ENCODE results near the gene ANO2. TPM values are rescaled to one million over a fixed set of nuclear protein-coding genes. Genes with fewer than 3 reads are reported as not detected.

Gene ANO2
- total RNA-seq, 3 donors from 2014 or later (not counting 1 experiment from before 2014, with no cell fraction given), result not detected

- Mint-ChIP-seq H3K4me3 (no peak overlapping the region), H3K4me1 (no peaks in the 10 kb centered on the region), H3K36me3 (peaks cover 9% of the 10 kb centered on the region), H3K27ac (no peak overlapping the region), H3K9me3 (peaks cover 0 to 4% of the 10 kb centered on the region in 2 donors), H3K27me3 (ENCODE audit: low read depth in 2 of 2) (peaks cover 8 to 9% of the 10 kb centered on the region in 2 donors)
- intact Hi-C loops (cut with micrococcal nuclease), result no loop called here
- Histone ChIP-seq H3K4me1 (ENCODE audit: control insufficient read depth, insufficient read depth, low read length) (no peaks in the 10 kb centered on the region), H3K27me3 (ENCODE audit: control insufficient read depth, insufficient read depth, low read length) (no peaks in the 10 kb centered on the region), H3K27ac (ENCODE audit: low read length) (no peak overlapping the region), H3K4me3 (ENCODE audit: low read length) (no peak overlapping the region), H3K36me3 (ENCODE audit: control insufficient read depth, insufficient read depth, low read length) (no peaks in the 10 kb centered on the region), H3K9me3 (ENCODE audit: control insufficient read depth, insufficient read depth, low read length) (no peaks in the 10 kb centered on the region)
- TF ChIP-seq, protein P1, sequence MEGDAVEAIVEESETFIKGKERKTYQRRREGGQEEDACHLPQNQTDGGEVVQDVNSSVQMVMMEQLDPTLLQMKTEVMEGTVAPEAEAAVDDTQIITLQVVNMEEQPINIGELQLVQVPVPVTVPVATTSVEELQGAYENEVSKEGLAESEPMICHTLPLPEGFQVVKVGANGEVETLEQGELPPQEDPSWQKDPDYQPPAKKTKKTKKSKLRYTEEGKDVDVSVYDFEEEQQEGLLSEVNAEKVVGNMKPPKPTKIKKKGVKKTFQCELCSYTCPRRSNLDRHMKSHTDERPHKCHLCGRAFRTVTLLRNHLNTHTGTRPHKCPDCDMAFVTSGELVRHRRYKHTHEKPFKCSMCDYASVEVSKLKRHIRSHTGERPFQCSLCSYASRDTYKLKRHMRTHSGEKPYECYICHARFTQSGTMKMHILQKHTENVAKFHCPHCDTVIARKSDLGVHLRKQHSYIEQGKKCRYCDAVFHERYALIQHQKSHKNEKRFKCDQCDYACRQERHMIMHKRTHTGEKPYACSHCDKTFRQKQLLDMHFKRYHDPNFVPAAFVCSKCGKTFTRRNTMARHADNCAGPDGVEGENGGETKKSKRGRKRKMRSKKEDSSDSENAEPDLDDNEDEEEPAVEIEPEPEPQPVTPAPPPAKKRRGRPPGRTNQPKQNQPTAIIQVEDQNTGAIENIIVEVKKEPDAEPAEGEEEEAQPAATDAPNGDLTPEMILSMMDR (IDR thresholded peaks at IDR 0.05), result no peak
- WGBS (ENCODE audit: insufficient coverage), result 91% methylated on average over 5 of the region's 5 CpGs
- ATAC-seq (no peak), DNase-seq (no peak)
These were observed 396.0 kb downstream of the ANO2 start for GRCh38 chr12:5549011-5549410.

GRCh38 chr12:5548152-5548943, 396.7 kb downstream of the ANO2 start:
- Mint-ChIP-seq H3K27ac (no peak overlapping the region), H3K4me1 (no peaks in the 10 kb centered on the region), H3K4me3 (no peak overlapping the region), H3K9me3 (peaks cover 0 to 4% of the 10 kb centered on the region in 2 donors), H3K36me3 (peaks cover 15% of the 10 kb centered on the region), H3K27me3 (ENCODE audit: low read depth in 2 of 2) (peaks cover 9 to 12% of the 10 kb centered on the region in 2 donors)
- no peak for DNase-seq
- no peaks in the 10 kb centered on the region for H3K36me3 ChIP-seq (ENCODE audit: control insufficient read depth, insufficient read depth, low read length)
- no peaks in the 10 kb centered on the region for H3K27me3 ChIP-seq (ENCODE audit: control insufficient read depth, insufficient read depth, low read length)
- ATAC-seq, result peak in 1 of 3 donors; percentile 22
- 69% methylated on average over 6 of the region's 8 CpGs for WGBS (ENCODE audit: insufficient coverage)
- no peaks in the 10 kb centered on the region for H3K4me1 ChIP-seq (ENCODE audit: control insufficient read depth, insufficient read depth, low read length)
- intact Hi-C loops (cut with micrococcal nuclease), result no loop called here
- no peak overlapping the region for H3K27ac ChIP-seq (ENCODE audit: low read length)
- H3K9me3 ChIP-seq (ENCODE audit: control insufficient read depth, insufficient read depth, low read length), result no peaks in the 10 kb centered on the region
- H3K4me3 ChIP-seq (ENCODE audit: low read length), result no peak overlapping the region
- TF ChIP-seq, protein P1 (IDR thresholded peaks at IDR 0.05), result no peak

GRCh38 chr12:5546616-5547015, 398.4 kb downstream of the ANO2 start:
- ATAC-seq (no peak), DNase-seq (no peak)
- Histone ChIP-seq H3K4me3 (ENCODE audit: low read length) (no peak overlapping the region), H3K27me3 (ENCODE audit: control insufficient read depth, insufficient read depth, low read length) (no peaks in the 10 kb centered on the region), H3K27ac (ENCODE audit: low read length) (no peak overlapping the region), H3K9me3 (ENCODE audit: control insufficient read depth, insufficient read depth, low read length) (no peaks in the 10 kb centered on the region), H3K4me1 (ENCODE audit: control insufficient read depth, insufficient read depth, low read length) (no peaks in the 10 kb centered on the region), H3K36me3 (ENCODE audit: control insufficient read depth, insufficient read depth, low read length) (no peaks in the 10 kb centered on the region)
- Mint-ChIP-seq H3K9me3 (peaks cover 4 to 7% of the 10 kb centered on the region in 2 donors), H3K27me3 (ENCODE audit: low read depth in 2 of 2) (peaks cover 17% of the 10 kb centered on the region in 2 donors), H3K27ac (no peak overlapping the region), H3K4me1 (no peaks in the 10 kb centered on the region), H3K4me3 (no peak overlapping the region), H3K36me3 (peaks cover 15% of the 10 kb centered on the region)
- TF ChIP-seq, protein P1 (IDR thresholded peaks at IDR 0.05), result no peak
- intact Hi-C loops (cut with micrococcal nuclease), result no loop called here
- WGBS (ENCODE audit: insufficient coverage), result 89% methylated on average over 6 of the region's 6 CpGs
